Stimulated activated CD4-positive, alpha-beta T cell treated with anti-CD3 and anti-CD28 coated beads, Interleukin-4, amount 100 ng/mL, for 48 hours (primary cell): ENCODE measurements around the gene COQ10A.
A peak's percentile ranks its signal among the peaks of the same experiment; 100 is the strongest.

Source experiments
- DNase-seq, 2 donors: peaks; one replicate each; pipeline ENCODE4 v3.0.0-alpha.2; 2020; ENCODE audit warnings: low read depth in 2 of 2

Gene COQ10A

DNA sequence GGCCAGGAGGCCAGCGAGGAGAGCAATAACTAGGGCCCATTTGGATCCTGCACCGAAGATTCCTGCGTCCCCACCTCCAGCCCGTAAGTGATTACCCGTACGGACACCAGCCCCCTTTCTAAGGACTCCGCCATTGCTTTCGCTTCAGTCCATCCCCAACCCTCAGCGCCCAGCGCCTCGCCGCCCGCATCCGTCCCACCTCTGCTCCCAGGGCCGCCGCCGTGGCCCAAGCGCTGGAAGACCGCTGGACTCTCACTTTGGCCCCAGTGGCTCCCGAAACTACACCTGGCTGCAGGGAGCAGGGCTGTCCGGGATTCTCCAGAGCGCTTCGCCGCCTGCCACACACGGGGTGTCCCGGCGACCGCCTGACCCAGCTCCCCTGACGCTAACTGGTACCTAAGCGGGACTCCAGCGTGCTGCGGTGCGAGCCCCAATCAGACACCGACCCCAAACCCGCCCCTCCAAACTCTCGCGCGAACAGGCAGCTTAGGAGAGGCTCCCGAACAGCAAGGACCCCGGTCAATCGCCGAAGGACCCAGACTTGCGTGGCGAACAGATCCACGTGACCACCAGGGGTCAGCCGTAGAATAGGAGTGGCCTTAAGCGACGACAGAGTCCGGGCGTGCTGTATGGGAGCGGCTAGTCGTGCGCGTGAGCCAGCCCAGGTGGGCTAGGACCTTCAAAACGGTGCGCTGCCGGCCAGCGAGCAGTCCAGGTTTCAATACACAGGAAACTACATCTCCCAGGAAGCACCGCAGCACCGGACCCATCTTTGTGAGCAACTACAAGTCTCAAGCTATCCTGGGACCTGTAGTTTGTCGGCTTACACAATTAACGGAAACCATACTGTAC, 49.1 kb downstream of the COQ10A start, which contains the start of gene CNPY2:
Gene CNPY2 (minus strand): TSS at position 367 of the 852 bp plus-strand sequence. CDS start 771 bp downstream, outside the sequence.
- peak; percentile 89 to 91 for DNase-seq

DNA sequence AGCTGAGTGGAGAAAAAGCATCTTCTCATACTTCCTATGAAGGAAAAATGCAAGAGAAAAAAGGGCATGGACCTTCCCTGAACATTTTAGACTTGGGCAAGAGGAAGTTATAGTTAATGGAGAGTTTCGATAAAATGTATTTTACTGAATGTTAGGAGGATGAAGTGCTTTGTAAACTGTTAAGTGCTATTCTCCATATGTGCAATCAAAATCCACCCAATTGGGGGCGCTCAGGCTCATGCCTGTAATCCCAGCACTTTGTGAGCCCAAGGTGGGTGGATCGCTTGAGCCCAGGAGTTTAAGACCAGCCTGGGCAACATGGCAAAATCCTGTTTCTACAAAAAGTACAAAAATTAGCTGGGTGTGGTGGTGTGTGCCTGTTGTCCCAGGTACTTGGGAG, 50.9 kb downstream of the COQ10A start:
- DNase-seq = no peak
